ENCODE data around the gene NLRP7.
"Not testable (repeated sequence)": the region's sequence is repeated elsewhere in the genome, so short reads cannot be mapped to it uniquely, and the experiment has no call there.

The NLRP7 gene

DNA sequence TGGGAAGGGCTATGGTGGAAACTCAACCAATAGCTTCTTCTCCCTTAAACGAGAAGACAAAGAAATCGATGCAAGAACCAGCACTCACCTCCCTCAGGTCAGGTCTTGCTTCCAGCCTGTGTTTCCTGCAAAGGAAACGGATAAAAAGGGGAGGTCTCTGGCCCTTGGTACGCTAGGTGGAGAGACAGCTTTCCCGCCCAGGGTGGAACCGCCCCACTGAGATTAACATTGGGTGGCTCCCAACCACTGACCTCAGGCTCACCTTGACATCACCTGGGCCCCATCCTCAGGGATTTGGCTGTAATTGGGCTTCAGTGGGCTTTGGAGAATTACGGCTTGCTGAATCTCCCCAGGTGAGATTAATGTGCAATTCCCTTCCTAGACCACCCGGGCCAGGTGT is at the start of gene NLRP7:
Gene NLRP7 (minus strand): TSS at position 150 of the 400 bp plus-strand sequence.
- no peak for DNase-seq (ENCODE audit: low read depth)

GRCh38 chr19:54995561-54995960 is 48.2 kb upstream of the NLRP7 start:
- DNase-seq (ENCODE audit: low read depth) = no peak

DNA sequence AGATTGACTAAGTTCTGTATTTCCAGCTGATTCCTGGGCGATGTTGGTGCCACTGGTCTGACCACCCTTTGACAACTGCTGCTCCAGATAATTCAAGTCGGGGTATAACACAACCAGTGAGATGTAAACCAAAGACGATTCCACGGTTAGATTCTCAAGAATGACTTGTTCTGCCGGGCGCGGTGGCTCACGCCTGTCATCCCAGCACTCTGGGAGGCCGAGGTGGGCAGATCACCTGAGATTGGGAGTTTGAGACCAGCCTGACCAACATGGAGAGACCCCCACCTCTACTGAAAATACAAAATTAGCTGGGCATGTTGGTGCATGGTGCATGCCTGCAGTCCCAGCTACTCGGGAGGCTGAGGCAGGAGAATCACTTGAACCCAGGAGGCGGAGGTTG is 42.2 kb upstream of the NLRP7 start:
- not testable (repeated sequence) for DNase-seq (ENCODE audit: low read depth)

DNA sequence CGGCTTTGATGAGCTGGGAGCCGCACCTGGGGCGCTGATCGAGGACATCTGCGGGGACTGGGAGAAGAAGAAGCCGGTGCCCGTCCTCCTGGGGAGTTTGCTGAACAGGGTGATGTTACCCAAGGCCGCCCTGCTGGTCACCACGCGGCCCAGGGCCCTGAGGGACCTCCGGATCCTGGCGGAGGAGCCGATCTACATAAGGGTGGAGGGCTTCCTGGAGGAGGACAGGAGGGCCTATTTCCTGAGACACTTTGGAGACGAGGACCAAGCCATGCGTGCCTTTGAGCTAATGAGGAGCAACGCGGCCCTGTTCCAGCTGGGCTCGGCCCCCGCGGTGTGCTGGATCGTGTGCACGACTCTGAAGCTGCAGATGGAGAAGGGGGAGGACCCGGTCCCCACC is 35.2 kb upstream of the NLRP7 start:
- not testable (repeated sequence) for DNase-seq (ENCODE audit: low read depth)

- not testable (repeated sequence) for DNase-seq (ENCODE audit: low read depth)
These were observed 26.1 kb upstream of the NLRP7 start for GRCh38 chr19:54973229-54974090.

DNA sequence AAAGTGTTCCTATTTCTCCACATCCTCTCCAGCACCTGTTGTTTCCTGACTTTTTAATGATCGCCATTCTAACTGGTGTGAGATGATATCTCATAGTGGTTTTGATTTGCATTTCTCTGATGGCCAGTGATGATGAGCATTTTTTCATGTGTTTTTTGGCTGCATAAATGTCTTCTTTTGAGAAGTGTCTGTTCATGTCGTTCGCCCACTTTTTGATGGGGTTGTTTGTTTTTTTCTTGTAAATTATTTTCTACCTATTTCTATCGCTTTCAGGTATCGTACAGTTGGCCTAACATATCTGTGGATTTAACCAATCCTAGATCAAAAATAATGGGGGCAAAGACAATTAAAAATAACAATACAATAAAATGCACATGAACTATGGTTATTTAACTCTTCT is 24.1 kb upstream of the NLRP7 start:
- DNase-seq (ENCODE audit: low read depth) = not testable (repeated sequence)

GRCh38 chr19:54969647-54970046 is 22.3 kb upstream of the NLRP7 start:
- DNase-seq (ENCODE audit: low read depth) = no peak

DNA sequence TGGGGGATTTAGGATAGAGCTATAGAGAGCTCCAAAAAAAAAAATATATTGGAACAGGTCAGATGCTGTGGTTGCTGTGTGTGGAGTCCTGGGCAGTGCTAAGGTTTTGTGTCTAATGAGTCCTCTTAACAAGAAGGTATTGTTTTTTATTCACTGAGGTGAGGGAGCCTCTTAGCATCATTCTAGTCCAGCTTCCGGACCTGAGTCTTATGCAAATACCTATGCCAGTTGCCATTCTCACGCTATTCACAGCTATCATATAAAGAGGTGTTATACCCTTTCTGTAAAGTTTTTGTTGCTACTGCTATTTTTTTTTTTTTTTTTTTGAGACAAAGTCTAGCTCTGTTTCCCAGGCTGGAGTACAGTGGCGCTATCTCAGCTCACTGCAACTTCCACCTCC is 20.3 kb upstream of the NLRP7 start:
- no peak for DNase-seq (ENCODE audit: low read depth)

DNA sequence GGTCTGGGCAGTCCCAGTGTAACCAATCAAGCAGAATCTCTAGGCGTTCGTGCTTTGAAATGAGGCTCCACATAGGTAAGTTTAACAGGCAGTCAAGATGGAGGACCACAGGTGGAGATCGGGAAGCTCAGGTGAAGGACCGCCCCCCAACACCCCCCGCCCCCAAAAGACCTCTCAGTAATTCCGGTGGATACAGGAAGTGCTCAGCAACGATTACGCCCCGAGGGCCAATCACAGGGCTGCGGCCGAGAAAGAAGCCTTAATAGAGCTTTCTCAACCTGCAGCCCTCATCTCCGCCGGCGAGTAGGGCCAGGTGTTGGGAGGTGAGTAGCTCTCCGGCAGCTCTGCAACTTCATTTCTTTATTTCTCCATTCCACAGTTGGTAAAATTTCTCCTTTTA is 17.7 kb upstream of the NLRP7 start:
- not testable (repeated sequence) for DNase-seq (ENCODE audit: low read depth)

DNA sequence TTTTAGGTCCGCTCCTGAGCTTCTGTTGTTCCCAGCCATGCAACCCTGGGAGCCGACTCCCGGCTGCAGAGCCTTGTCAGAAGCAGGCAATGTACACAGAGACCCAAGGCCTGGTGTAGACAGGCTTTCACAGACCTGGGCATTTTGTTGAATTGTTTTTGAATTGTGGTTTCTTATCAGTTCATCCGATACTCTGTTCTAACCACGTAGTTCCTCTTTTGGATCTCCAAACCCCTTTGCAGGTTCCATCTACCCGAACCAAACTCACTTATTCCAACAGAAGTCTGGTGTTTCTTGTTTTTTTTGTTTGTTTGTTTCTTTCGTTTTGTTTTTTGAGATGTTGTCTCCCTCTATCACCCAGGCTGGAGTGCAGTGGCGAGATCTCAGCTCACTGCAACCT is 12.5 kb upstream of the NLRP7 start:
- no peak for DNase-seq (ENCODE audit: low read depth)

- no peak for DNase-seq (ENCODE audit: low read depth)
These were observed 8.0 kb upstream of the NLRP7 start for GRCh38 chr19:54955376-54955775.

GRCh38 chr19:54953345-54953713 is 6.0 kb upstream of the NLRP7 start:
- DNase-seq (ENCODE audit: low read depth) = not testable (repeated sequence)

- no peak for DNase-seq (ENCODE audit: low read depth)
These were observed 5.4 kb upstream of the NLRP7 start for GRCh38 chr19:54952591-54953344.

GRCh38 chr19:54950580-54950979 is 3.2 kb upstream of the NLRP7 start:
- DNase-seq (ENCODE audit: low read depth) = not testable (repeated sequence)

GRCh38 chr19:54949412-54949811 is 2.1 kb upstream of the NLRP7 start:
- DNase-seq (ENCODE audit: low read depth) = no peak

DNA sequence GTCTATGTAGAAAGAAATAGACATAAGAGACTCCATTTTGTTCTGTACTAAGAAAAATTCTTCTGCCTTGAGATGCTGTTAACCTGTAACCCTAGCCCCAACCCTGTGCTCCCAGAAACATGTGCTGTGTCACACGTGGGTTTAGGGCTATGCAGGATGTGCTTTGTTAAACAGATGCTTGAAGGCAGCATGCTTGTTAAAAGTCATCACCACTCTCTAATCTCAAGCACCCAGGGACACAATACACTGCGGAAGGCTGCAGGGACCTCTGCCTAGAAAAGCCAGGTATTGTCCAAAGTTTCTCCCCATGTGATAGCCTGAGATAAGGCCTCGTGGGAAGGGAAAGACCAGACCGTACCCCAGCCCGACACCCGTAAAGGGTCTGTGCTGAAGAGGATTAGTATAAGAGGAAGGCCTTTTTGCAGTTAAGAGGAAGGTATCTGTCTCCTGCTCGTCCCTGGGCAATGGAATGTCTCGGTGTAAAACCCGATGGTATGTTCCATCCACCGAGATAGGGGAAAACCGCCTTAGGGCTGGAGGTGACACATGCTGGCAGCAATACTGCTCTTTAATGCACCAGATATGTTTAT is 3.5 kb downstream of the NLRP7 start:
- DNase-seq (ENCODE audit: low read depth) = not testable (repeated sequence)

DNA sequence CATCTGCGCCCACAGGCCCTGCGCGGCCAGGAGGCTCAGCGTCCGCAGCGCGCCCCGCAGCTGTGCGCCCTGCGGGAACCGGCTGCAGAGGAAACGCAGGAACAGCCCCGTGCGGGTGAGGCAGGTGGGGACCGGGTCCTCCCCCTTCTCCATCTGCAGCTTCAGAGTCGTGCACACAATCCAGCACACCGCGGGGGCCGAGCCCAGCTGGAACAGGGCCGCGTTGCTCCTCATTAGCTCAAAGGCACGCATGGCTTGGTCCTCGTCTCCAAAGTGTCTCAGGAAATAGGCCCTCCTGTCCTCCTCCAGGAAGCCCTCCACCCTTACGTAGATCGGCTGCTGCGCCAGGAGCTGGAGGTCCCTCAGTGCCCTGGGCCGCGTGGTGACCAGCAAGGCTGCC is 7.8 kb downstream of the NLRP7 start:
- not testable (repeated sequence) for DNase-seq (ENCODE audit: low read depth)

DNA sequence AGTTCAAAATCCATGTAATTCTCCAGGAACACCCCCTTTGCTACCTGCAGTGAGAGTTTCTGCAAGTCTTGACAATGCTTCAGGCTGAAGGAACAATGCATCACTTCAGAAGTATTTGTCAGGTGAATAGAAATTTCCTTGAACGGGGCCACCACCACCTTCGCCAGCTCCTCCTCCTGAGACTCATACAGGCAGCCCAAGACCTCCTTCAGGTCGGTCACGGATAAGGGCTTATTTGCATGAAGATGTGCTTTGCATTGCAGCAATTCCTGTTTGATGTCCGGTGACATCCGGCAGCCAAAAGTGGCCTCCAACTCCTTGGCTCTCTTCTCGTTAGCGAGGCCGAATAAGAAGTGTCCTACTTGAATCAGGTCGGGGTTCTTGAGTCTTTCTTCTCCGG is 8.4 kb downstream of the NLRP7 start:
- DNase-seq (ENCODE audit: low read depth) = no peak

DNA sequence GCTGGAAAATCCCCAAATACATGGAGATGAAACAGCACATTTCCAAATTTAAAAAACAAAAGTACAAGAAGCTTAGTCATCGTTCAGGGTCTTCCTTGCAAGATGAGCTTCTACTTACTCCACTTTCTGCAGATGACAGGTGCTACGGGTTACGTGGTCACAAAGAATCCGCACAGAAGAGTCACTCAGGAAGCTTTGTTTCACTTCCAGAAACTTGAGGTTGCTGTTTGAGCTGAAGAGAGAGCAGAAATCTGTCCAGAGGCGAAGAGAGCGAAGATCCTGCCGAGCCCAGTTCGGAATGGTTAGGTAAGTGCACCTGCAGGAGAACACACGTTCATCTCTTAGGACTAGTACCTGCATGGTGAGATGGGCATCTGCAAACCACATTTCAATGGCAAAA is 9.4 kb downstream of the NLRP7 start:
- no peak for DNase-seq (ENCODE audit: low read depth)

DNA sequence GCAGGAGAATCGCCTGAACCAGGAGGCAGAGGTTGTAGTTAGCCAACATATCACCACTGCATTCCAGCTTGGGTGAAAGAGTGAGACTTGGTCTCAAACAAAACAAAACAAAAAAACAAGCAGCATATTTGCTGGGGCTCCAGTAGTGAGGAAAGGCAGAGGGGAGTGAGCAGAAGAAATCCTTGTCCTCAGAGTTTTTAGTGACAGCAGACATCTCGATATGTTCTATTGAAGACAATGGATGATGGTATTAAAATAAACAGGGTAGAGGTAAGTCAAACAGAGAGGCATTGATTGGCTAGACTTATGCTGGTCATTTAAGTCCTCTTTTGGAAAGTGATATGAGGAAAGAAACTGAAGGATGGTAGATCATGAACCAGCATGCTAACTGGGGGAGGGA is 19.0 kb downstream of the NLRP7 start:
- no peak for DNase-seq (ENCODE audit: low read depth)

DNA sequence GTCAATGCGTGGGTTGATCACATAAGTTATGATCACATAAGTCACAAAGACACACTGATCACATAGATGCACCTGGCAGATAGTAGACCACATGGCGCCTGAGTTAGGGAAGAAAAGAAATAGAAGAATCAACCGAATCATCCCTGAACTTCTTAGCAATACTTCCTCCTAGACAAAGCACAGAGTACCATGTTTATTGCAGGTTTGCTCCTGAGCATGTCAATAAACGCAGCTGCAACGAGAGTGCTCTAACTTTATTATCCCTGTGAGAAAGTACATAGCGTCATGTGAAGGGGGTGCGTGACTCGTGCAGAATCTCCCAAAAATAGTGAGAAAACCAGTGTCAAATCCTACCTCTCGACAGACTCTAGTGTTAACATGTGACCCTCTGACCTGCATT is 24.1 kb downstream of the NLRP7 start:
- DNase-seq (ENCODE audit: low read depth) = no peak

- DNase-seq (ENCODE audit: low read depth) = no peak
These were observed 26.2 kb downstream of the NLRP7 start for GRCh38 chr19:54921082-54921481.

Measured in stimulated activated CD8-positive, alpha-beta memory T cell treated with anti-CD3 and anti-CD28 coated beads, Interleukin-15, amount 100 ng/mL, for 24 hours (primary cell).